ENCODE results near the gene ARHGDIA.
"Not testable (repeated sequence)": the region's sequence is repeated elsewhere in the genome, so short reads cannot be mapped to it uniquely, and the experiment has no call there.

Gene ARHGDIA

GRCh38 chr17:81842378-81842724 is 28.8 kb downstream of the ARHGDIA start:
- no peaks in the 10 kb centered on the region; the same call in 1 of the 2 replicates for H3K27me3 ChIP-seq (replicated peaks; ENCODE audit: insufficient read depth, low read length)
- peaks cover 14% of the 10 kb centered on the region; the same call in 1 of the 2 replicates for H3K36me3 ChIP-seq (replicated peaks; ENCODE audit: insufficient read depth, low read length)
- no peak overlapping the region for H3K4me2 ChIP-seq (ENCODE audit: low read depth, low read length)
- no peak overlapping the region for H2AFZ ChIP-seq (ENCODE audit: low read length)
- H4K20me1 ChIP-seq (ENCODE audit: insufficient read depth, low read length): no peaks in the 10 kb centered on the region; the same call in 1 of the 2 replicates
- peaks cover 5% of the 10 kb centered on the region; the same call in 1 of the 2 replicates for H3K79me2 ChIP-seq (ENCODE audit: low read length)
- H3K9me2 ChIP-seq (replicated peaks; ENCODE audit: insufficient read depth, low read length): no peaks in the 10 kb centered on the region
- H3K4me1 ChIP-seq (ENCODE audit: low read length): no peaks in the 10 kb centered on the region
- H3K9me3 ChIP-seq (replicated peaks; ENCODE audit: insufficient read depth, low read length): no peaks in the 10 kb centered on the region
- H3K27ac ChIP-seq (ENCODE audit: low read length): no peak overlapping the region
- no peak for DNase-seq
- no peak for TF ChIP-seq EZH2 (optimal IDR thresholded peaks at IDR 0.05; ENCODE audit: low read depth, low read length)
- TF ChIP-seq CTCF (IDR thresholded peaks at IDR 0.05; ENCODE audit: low read length): no peak
- no peak for TF ChIP-seq EZH2phosphoT487 (IDR thresholded peaks at IDR 0.05; ENCODE audit: low read length)
- peaks cover 14% of the 10 kb centered on the region; the same call in 1 of the 2 replicates for H3F3A ChIP-seq (ENCODE audit: insufficient read depth, low read length)
- no peak overlapping the region for H3K9ac ChIP-seq (ENCODE audit: low read length)
- H3K4me3 ChIP-seq (ENCODE audit: low read length): no peak overlapping the region

- H3K79me2 ChIP-seq (ENCODE audit: low read length): no peaks in the 10 kb centered on the region
- no peaks in the 10 kb centered on the region; the same call in 1 of the 2 replicates for H3K27me3 ChIP-seq (replicated peaks; ENCODE audit: insufficient read depth, low read length)
- TF ChIP-seq EZH2 (optimal IDR thresholded peaks at IDR 0.05; ENCODE audit: low read depth, low read length) (no peak), CTCF (IDR thresholded peaks at IDR 0.05; ENCODE audit: low read length) (no peak), EZH2phosphoT487 (IDR thresholded peaks at IDR 0.05; ENCODE audit: low read length) (no peak)
- no peak overlapping the region for H2AFZ ChIP-seq (ENCODE audit: low read length)
- no peaks in the 10 kb centered on the region for H3K9me3 ChIP-seq (replicated peaks; ENCODE audit: insufficient read depth, low read length)
- DNase-seq: no peak
- peaks cover 11% of the 10 kb centered on the region; the same call in 1 of the 2 replicates for H3K36me3 ChIP-seq (replicated peaks; ENCODE audit: insufficient read depth, low read length)
- H3K4me1 ChIP-seq (ENCODE audit: low read length): no peaks in the 10 kb centered on the region
- no peak overlapping the region for H3K4me3 ChIP-seq (ENCODE audit: low read length)
- no peak overlapping the region for H3K4me2 ChIP-seq (ENCODE audit: low read depth, low read length)
- no peaks in the 10 kb centered on the region for H3K9me2 ChIP-seq (replicated peaks; ENCODE audit: insufficient read depth, low read length)
- H3F3A ChIP-seq (ENCODE audit: insufficient read depth, low read length): peaks cover 10% of the 10 kb centered on the region; the same call in 1 of the 2 replicates
- H4K20me1 ChIP-seq (ENCODE audit: insufficient read depth, low read length): no peaks in the 10 kb centered on the region; the same call in 1 of the 2 replicates
- no peak overlapping the region for H3K27ac ChIP-seq (ENCODE audit: low read length)
- H3K9ac ChIP-seq (ENCODE audit: low read length): no peak overlapping the region
Observed at GRCh38 chr17:81841866-81842265, 29.3 kb downstream of the ARHGDIA start.

- no peaks in the 10 kb centered on the region for H3K79me2 ChIP-seq (ENCODE audit: low read length)
- H3K4me3 ChIP-seq (ENCODE audit: low read length): no peak overlapping the region
- no peak for DNase-seq
- no peaks in the 10 kb centered on the region; the same call in 1 of the 2 replicates for H3K27me3 ChIP-seq (replicated peaks; ENCODE audit: insufficient read depth, low read length)
- H2AFZ ChIP-seq (ENCODE audit: low read length): no peak overlapping the region
- no peaks in the 10 kb centered on the region; the same call in 1 of the 2 replicates for H4K20me1 ChIP-seq (ENCODE audit: insufficient read depth, low read length)
- no peak overlapping the region for H3K27ac ChIP-seq (ENCODE audit: low read length)
- no peak overlapping the region for H3K9ac ChIP-seq (ENCODE audit: low read length)
- no peaks in the 10 kb centered on the region for H3K9me3 ChIP-seq (replicated peaks; ENCODE audit: insufficient read depth, low read length)
- no peaks in the 10 kb centered on the region for H3K9me2 ChIP-seq (replicated peaks; ENCODE audit: insufficient read depth, low read length)
- TF ChIP-seq EZH2phosphoT487 (IDR thresholded peaks at IDR 0.05; ENCODE audit: low read length): no peak
- no peak for TF ChIP-seq EZH2 (optimal IDR thresholded peaks at IDR 0.05; ENCODE audit: low read depth, low read length)
- no peak for TF ChIP-seq CTCF (IDR thresholded peaks at IDR 0.05; ENCODE audit: low read length)
- H3K36me3 ChIP-seq (replicated peaks; ENCODE audit: insufficient read depth, low read length): peaks cover 11% of the 10 kb centered on the region; the same call in 1 of the 2 replicates
- H3K4me1 ChIP-seq (ENCODE audit: low read length): no peaks in the 10 kb centered on the region
- H3F3A ChIP-seq (ENCODE audit: insufficient read depth, low read length): 0 out of 2 replicates have a peak, but pooled peaks cover 9% of the 10 kb centered on the region
- H3K4me2 ChIP-seq (ENCODE audit: low read depth, low read length): no peak overlapping the region
Observed at GRCh38 chr17:81840826-81841778, 30.0 kb downstream of the ARHGDIA start.

GRCh38 chr17:81840059-81840458 is 31.1 kb downstream of the ARHGDIA start:
- not testable (repeated sequence) for H3K4me2 ChIP-seq (ENCODE audit: low read depth, low read length); H2AFZ ChIP-seq (ENCODE audit: low read length); H3K9me2 ChIP-seq (replicated peaks; ENCODE audit: insufficient read depth, low read length); H3F3A ChIP-seq (ENCODE audit: insufficient read depth, low read length); H3K79me2 ChIP-seq (ENCODE audit: low read length); H3K4me1 ChIP-seq (ENCODE audit: low read length); H3K4me3 ChIP-seq (ENCODE audit: low read length); H3K9me3 ChIP-seq (replicated peaks; ENCODE audit: insufficient read depth, low read length); H3K9ac ChIP-seq (ENCODE audit: low read length); H4K20me1 ChIP-seq (ENCODE audit: insufficient read depth, low read length); H3K27ac ChIP-seq (ENCODE audit: low read length); DNase-seq; H3K36me3 ChIP-seq (replicated peaks; ENCODE audit: insufficient read depth, low read length); H3K27me3 ChIP-seq (replicated peaks; ENCODE audit: insufficient read depth, low read length)

All from MM.1S (cell line).